IPS-NIHi7 (cell line): ENCODE measurements around the gene STX4.
"Not testable (repeated sequence)": the region's sequence is repeated elsewhere in the genome, so short reads cannot be mapped to it uniquely, and the experiment has no call there.

Experiments
- DNase-seq: peaks from one replicate; pipeline ENCODE4 v3.0.0; 2012; ENCODE audit warnings: mixed read lengths; ENCODE audit errors: extremely low spot score

Gene STX4

DNA sequence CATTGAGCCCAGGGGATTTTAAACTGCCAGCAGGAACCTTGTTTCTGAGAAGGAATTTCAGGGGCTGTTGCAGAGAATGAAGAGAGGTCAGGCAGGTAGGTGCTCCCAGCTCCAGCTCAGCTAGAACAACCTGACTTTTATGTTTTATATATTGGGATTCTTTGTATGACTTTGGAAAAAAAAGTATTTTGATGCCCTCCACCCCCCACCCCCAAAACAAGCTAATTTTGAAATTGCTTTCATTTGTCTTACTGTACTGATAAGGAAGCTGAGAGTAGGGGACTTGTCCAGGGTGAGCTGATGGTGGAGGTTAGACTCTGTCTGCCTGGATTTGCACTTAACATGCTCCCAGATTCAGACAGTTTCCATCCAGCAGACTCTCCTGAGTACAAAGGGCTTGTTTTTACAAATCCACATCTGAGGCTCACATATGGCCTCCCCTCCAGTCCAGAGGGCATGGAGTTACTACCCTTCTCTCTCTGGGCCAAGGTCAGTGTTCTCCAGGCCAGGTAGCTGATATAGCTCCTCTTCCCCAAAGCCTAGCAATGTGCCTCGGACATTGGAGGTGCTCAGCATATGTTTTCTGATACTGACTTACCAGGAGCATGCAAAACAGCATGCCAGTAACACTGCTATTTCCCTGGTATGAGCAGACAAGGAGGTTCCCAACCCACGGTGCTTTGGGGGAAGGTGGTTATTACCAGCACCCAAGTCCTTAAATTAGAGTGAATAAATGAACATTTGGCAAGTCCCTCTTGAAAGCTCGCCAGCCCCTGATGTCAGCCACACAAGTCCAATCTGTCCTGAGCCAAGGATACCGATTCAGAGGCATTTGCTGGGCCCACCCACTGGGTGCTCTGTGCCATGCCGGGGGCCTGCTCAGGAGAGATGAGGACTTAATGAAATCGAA, 34.3 kb upstream of the STX4 start:
- DNase-seq = no peak

DNA sequence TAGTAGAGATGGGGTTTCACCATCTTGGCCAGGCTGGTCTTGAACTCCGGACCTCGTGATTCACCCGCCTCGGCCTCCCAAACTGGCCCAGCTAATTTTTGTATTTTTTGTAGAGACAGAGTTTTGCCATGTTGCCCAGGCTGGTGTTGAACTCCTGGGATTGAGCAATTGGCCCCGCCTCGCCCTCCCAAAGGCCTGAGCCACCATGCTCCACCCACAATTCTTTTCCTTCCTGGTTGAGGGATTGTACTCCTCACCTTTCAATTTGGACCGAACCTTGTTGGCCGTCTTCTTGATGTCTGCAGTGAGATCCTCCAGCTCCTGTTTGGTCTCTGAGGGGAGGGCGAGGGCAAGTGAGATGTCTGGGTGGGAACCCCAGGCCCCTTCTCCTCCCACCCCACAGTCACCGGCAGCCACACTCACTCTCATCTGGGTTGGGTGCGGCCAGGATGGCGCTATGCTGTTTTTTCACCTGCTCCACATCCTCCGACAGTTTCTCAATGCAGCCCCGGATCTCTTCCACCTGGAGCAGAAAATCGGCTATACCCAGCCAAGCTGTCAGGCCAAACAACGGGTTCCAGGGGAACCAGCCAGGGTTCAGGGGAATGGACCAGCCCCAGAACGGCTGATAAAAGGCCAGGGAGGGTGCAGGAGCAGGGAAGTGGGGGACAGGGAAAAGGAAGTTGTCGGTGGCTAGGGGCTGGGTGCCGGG, 32.5 kb upstream of the STX4 start:
- DNase-seq = no peak

DNA sequence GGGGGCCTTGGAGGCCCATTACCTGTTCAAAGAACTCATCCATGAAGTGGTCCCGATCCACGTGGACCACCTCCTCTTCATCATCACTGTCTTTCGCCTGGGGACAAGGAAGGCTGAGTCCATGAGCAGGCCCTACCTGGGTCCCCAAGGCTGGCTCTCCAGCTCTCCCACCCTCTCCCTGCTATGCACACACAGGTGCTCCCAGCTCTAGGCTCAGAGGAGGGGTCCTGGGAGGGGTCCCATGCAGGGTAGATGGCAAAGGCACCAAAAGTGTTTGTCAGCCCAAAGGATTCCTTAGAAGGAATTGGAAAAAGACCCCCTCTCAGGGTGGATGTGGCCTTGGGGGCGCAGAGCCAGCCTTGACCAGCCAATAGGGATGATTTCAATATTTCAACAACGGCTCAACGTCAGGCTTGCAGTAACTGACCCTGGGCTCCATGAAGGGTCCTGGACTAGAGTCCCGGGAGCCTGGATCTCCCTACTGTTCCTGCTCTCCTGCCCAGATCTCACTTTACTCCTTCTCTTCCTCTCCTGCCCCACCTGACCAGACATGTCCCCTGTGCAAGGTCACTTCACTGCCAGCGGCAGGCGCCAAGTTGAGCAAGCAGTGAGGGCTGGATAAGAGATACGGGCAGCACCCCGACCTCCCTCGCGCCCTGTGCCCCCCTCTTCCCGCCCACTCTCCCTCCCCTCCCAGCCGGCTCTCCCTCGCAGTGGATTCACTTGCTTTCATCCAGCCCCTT, 31.7 kb upstream of the STX4 start:
- DNase-seq = no peak

DNA sequence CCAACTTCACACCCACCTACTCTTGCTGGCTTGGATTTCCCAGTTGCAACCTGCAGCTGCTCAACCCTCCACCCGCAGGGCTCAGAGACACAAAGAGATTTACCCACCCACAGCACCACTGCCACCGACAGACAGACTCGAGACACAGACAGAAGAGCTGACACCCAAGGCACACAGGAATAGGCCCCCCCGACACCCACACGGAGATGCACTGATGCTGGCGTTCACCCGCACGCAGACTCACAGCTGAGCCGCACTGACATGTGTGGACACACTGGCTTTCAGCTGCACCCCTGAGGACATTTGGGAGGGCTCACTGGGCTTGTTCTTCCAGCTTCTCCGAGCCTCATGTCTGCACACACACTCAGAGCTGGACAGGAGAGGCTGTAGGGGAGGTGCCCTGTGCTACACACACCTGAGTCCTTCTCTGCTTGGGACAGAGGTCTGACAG, 31.1 kb upstream of the STX4 start:
- no peak for DNase-seq

DNA sequence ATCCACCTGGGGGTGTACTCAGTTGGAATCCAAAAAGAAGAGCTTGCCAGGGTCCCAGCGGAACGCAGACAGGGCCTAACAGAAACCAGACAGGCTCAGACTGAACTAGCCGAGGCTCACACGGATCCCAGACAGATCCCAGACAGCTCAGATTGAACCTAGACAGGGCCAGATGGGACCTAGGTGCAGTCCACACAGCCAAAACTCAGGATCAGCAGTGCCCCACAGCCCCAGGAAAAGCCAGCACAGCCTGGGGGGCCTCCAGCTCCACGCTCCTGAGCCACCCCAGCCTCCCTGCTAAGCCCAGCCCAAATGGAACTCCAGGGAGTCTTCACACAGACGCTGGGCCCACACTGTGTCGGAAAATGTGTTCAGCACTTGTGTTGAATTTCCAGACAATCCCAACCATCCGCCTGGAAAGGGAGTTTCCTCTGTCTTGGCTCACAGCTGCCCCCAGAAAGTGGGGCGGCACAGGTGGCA, 30.5 kb upstream of the STX4 start:
- no peak for DNase-seq

DNA sequence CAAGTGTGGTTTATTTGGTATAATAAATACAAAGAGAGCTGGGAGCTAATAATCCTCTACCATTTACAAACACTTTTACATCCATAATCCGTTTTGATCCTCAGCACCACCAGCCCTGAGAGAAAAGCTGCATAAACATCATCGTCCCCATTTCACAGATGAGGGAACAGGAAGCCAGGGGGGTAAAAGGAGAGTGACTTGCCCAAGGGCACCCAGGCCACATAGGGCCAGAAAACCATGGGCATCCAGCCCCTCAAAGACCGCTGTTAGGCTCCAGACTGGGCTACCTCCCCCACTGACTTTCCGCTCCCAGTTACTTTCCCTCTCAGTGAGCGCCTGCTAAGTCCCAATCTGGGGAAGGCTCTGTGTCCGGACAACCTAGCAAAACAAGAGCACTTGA, 29.6 kb upstream of the STX4 start:
- DNase-seq = no peak

DNA sequence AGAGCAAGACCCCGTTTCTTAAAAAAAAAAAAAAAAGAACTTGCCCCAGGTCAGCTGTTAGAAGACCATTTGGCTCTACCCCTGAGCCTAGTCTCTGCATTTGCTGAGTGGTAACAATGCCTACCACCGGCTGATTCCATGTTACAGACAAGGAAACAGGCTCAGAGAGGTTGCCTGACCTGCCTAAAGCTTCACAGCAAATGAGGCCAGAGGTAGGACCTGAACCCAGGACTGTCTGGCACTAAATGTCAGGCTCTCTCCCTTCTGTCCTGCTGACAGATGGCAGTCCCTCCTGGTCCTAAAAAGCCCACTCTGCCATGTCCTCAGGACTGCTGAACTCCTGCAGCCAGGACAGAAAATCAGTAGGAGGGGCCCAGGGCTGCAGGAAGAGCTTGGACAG, 28.7 kb upstream of the STX4 start:
- DNase-seq = no peak

DNA sequence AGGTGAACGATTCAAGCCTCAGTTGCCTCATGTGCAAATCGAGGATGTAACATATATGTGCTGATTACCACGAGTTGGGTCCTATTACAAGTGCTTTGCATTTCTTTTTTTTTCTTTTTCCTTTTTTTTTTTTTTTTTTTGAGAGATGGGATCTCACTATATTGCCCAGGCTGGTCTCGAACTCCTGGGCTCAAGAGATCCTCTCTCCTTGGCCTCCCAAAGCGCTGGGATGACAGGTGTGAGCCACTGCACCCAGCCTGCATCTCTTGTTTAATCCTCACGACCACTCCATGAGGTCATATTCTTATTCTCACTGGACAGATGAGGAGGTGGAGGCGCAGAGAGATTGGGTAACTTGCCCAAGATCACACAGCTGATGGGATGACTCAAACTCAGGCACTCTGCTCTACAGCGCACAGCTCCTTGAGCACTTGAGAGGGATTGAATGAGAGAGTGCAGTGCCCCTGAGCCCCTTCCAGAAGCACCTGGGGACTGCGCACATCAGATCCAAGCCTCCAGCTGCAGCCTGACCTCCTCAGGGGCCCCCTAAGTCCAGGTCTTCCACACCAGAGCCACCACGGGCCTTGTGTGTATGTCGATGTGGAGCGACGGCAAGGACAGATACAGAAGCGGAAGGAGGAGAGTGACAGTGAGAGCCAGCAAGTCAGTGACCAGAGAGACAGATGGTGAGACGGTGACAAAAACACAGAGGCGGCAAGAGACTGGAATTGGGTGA, 27.8 kb upstream of the STX4 start:
- no peak for DNase-seq

DNA sequence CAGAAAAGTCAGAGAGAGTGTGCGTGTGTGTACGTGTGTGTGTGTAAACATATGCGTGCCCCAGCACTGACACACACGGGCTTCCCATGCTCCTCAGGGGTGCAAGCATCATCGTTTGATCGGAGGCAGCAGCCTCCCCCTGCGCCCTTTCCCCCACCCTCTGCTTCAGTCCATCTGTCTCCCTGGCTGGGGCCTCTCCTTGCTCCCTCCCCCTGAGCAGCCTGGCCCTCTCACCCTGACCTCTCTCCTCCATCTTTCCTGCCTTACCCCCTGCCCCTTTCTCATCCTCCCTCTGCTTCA, 27.3 kb upstream of the STX4 start:
- DNase-seq = no peak

DNA sequence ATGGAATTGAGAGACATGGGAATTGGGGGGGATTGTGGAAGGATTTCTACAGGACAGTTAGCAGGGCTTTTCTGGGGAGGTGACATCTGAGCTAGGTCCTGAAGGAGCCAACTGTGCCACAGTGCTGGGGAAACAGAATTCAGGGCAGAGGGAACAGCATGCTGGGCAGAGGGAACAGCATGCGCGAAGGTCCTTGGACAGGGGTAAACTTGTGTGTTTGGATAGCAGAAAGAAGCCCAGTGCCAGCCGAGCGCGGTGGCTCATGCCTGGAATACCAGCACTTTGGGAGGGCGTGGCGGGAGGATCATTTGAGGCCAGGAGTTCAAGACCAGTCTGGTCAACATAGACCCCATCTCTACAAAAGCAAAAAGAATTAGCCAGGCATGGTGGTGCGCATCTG, 26.8 kb upstream of the STX4 start:
- no peak for DNase-seq

DNA sequence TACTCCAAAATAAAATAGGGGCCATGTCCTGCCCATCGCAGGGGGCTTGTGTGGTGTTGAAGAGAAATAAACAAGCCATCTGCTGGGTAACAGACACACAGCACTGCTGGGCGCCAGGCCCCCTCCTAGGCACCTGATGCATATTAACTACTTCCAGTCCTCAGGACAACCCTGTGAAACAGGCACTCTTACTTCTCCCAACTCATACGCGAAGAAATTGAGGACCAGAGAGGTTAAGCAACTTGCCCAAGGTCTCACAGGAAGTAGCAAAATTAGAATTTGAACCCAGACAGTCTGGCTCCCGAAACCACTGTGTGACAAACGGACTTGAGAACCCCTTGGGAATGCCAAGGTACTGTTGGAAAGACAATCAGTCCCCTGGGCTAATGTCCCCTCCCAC, 25.7 kb upstream of the STX4 start:
- DNase-seq = no peak

DNA sequence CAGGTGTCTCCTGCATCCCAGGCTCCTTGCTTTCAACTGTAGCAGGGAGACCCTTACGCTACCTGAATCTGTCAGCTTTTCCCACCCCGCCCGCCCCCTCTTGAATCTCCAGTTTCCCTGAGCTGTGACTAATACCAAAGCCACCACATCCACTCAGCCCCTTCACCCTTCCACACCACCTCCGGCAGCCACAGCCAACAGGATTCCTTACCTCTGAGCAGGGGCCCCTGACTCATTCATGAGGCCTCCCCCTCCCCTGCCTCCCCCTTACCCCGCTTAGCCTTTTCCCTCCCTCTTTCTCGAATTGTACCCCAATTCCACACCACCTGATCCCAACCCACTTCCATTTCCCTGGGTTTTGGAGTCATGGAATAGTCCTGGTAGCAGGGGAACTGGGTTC, 25.2 kb upstream of the STX4 start:
- DNase-seq = no peak

DNA sequence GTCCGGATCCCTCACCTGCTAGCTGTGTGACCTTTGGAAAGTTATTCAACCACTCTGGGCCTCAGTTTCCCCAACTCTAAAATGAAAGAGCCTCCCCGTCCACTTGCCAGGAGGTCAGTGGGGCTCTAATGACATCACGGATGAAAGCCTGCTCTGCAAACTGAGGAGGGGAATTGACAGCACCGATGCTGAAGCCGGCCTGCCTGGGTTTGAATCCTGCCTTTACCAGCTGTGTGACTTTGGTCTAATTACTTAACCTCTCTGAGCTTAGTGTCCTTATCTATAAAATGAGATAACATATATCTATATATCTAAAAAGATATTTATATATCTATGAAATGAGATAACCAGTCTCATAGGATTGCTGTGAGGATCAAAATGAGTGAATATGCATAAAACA, 24.8 kb upstream of the STX4 start:
- DNase-seq = no peak

DNA sequence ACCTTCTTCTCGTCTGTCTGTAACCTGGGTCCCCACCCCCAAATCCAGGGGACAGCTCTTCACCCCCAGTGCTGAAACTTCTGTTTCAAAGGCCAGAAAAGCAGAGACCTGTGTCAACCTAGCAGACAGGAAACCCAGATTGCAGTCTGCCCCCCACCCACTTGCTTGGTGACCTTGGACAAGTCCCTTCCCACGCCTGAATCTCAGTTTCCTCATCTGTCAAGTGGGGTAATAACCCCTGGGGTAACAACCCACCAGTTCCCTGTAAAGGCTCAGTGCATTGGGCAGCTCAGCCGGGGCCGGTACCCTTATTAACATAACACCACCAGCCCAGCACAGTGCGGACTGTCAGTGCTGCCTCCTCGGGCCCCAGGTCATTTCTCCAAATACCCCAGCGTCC, 24.2 kb upstream of the STX4 start:
- DNase-seq = no peak

DNA sequence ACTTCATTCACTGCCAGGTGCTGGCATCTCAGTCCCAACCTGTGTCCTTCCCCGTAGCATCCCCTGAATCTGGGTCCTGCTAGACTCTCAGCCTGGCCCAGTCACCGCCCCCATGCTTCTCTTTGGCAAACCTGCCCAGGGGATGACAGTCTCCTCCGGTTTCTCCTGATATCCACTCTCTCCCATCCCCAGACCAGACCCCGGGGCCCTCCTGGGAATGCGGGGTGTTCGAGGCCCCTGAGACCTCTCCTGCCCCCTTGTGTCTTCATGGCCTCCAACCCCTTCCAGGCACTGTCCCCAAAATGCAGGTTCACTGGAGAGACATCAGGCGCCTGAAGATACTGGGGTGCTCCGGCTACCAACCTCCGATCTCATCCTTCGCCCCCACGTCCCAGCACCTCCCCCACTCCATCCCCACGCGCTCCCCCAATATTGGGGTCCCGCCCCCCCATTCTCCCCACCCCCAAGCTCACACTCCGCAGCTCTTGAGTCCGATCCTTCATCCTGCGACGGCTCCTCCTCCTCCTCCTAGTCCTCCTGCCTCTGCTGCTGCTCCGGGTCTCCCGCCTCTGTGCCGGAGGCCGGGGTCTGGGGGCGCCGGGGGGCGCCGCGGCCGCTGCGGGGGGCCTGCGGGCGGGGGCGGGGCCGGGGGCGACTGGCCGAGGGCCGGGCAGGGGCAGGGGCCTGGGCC, 23.3 kb upstream of the STX4 start:
- peak; percentile 41 for DNase-seq

DNA sequence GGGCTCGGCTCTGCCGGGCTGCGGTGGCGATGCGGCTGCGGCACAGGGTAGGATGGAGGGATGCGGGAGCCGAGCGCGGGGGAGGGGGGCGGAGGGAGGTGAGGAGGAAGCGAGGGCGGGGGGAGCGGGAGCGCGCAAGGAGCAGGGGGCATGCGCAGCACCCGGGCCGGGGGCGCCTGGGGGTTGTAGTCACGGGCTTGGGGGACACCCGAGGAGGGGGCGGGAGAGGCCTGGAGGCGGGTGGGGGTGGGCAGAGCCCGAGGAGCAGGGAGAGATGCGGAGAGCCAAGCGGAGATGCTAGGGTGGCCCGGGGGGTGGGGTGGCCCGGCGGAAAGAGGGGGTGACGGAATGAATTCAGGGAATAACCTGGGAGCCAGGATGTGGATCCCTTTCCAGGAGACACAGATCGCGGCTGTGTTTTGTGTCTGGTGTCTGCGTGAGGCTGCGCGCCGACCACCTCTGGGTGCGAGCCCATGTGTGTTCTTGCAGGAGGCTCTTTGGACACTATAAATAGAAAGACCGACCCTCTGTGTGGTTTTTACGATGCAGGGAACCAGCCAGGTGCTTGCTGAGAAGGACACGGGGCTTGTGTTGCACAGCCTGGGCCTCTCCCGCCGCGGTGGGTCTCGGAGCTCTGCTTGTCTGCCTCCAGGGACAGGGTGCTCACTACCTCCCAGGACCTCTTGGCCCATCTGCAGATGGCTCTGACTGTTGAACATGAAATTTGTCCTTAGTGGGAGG, 22.6 kb upstream of the STX4 start, which contains the start of gene STX1B:
TSS of gene STX1B (minus strand) at position 54 of the 741 bp plus-strand sequence. CDS start 242 bp downstream, outside the sequence.
- peak; percentile 90 for DNase-seq

DNA sequence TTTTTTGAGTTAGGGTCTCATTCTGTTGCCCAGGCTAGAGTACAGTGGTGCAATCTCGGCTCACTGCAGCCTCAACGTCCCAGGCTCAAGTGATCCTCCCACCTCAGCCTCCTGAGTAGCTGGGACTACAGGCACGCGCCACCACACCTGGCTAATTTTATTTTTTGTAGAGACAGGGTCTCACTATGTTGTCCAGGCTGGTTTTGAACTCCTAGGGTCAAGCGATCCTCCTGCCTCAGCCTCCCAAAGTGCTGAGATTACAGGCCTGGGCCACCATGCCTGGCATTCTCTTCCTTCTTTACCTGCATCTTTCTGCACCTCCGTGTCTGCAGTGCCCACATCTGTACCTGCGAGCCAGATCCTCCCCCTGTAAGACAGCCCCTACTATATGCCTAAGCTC, 21.5 kb upstream of the STX4 start:
- DNase-seq = not testable (repeated sequence)

DNA sequence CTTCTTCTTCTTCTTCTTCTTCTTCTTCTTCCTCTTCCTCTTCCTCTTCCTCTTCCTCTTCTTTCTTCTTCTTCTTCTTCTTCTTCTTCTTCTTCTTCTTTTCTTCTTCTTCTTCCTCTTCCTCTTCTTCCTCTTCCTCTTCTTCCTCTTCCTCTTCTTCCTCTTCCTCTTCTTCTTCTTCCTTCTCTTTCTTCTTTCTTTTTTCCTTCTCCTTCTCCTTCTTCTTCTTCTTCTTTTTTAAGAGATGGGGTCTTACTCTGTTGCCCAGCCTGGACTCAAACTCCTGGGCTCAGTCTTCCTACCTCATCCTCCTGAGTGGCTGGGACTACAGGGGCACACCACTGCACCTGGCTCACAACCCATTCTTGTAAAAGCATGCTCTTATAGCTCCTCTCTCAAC, 20.1 kb upstream of the STX4 start:
- DNase-seq = not testable (repeated sequence)

DNA sequence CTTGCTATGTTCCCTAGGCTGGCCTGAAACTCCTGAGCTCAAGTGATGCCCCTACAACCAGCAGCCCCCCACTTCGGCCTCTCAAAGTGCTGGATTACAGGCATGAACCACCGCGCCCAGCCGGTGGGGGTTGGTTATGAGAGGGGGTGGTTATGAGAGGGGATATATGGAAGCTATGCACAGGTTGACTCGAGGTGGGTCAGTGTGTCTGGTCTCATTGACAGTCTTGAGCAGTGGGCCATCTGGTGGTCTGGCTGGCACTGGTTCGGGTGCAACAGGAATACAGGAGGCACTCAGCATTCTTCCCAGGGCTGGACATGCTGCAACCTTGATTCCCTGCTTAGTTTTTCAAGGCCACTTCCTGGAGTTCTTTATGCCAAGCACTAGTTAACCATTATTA, 17.3 kb upstream of the STX4 start:
- peak; percentile 37 for DNase-seq

DNA sequence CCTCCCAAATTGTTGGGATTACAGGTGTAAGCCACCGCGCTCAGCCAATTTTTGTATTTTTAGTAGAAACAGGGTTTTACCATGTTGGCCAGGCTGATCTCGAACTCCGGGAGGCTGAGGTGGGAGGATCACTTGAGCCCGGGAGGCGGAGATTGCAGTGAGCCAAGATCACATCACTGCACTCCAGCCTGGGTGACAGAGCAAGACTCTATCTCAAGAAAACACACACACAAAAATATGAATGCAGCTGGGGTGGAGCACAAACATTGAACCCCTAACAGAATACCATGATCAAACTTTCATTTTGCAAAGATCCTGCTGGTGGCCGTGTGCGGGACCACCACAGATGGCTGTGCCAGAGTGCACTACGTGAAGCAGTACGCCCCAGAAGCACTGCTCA, 15.6 kb upstream of the STX4 start:
- DNase-seq = not testable (repeated sequence)
